ENCODE results near the gene FOXO3.

Gene FOXO3

GRCh38 chr6:108587258-108588059 lies 26.7 kb downstream of the FOXO3 start:
- H3K36me3 Mint-ChIP-seq (ENCODE audit: low read depth), result peaks cover under 1% of the 10 kb centered on the region
- H3K27me3 Mint-ChIP-seq (ENCODE audit: low read depth, poor library complexity), result no peaks in the 10 kb centered on the region
- no peak overlapping the region for H3K4me3 Mint-ChIP-seq
- H3K9me3 Mint-ChIP-seq, result no peaks in the 10 kb centered on the region
- no peak for DNase-seq
- TF ChIP-seq CTCF (IDR thresholded peaks at IDR 0.05), result no peak
- H3K4me1 Mint-ChIP-seq, result peaks cover 92% of the 10 kb centered on the region
- peak overlapping the region; percentile 62 for H3K27ac Mint-ChIP-seq

- no peak for DNase-seq
- no peak for TF ChIP-seq CTCF (IDR thresholded peaks at IDR 0.05)
- Mint-ChIP-seq H3K36me3 (ENCODE audit: low read depth) (peaks cover 9% of the 10 kb centered on the region), H3K4me1 (peaks cover 90% of the 10 kb centered on the region), H3K9me3 (no peaks in the 10 kb centered on the region), H3K27ac (peak overlapping the region; percentile 20), H3K4me3 (peak overlapping the region; percentile 35), H3K27me3 (ENCODE audit: low read depth, poor library complexity) (no peaks in the 10 kb centered on the region)
Measured at GRCh38 chr6:108588586-108588985, 27.9 kb downstream of the FOXO3 start.

GRCh38 chr6:108589244-108589791 lies 28.6 kb downstream of the FOXO3 start:
- Mint-ChIP-seq H3K36me3 (ENCODE audit: low read depth) (peaks cover 9% of the 10 kb centered on the region), H3K27ac (peak overlapping the region; percentile 20), H3K9me3 (no peaks in the 10 kb centered on the region), H3K27me3 (ENCODE audit: low read depth, poor library complexity) (no peaks in the 10 kb centered on the region), H3K4me3 (peak overlapping the region; percentile 62), H3K4me1 (peaks cover 90% of the 10 kb centered on the region)
- TF ChIP-seq CTCF (IDR thresholded peaks at IDR 0.05), result no peak
- DNase-seq, result peak; percentile 59

- H3K4me3 Mint-ChIP-seq, result peak overlapping the region; percentile 29
- no peaks in the 10 kb centered on the region for H3K27me3 Mint-ChIP-seq (ENCODE audit: low read depth, poor library complexity)
- no peak for DNase-seq
- peak overlapping the region; percentile 84 for H3K27ac Mint-ChIP-seq
- no peak for TF ChIP-seq CTCF (IDR thresholded peaks at IDR 0.05)
- peaks cover 93% of the 10 kb centered on the region for H3K4me1 Mint-ChIP-seq
- H3K36me3 Mint-ChIP-seq (ENCODE audit: low read depth), result peaks cover 9% of the 10 kb centered on the region
- no peaks in the 10 kb centered on the region for H3K9me3 Mint-ChIP-seq
Measured at GRCh38 chr6:108591040-108591816, 30.5 kb downstream of the FOXO3 start.

GRCh38 chr6:108592371-108593337 lies 31.9 kb downstream of the FOXO3 start:
- no peak for TF ChIP-seq CTCF (IDR thresholded peaks at IDR 0.05)
- DNase-seq, result peak; percentile 25
- peaks cover 9% of the 10 kb centered on the region for H3K36me3 Mint-ChIP-seq (ENCODE audit: low read depth)
- no peaks in the 10 kb centered on the region for H3K9me3 Mint-ChIP-seq
- H3K4me3 Mint-ChIP-seq, result peak overlapping the region; percentile 45
- peaks cover 91% of the 10 kb centered on the region for H3K4me1 Mint-ChIP-seq
- H3K27me3 Mint-ChIP-seq (ENCODE audit: low read depth, poor library complexity), result no peaks in the 10 kb centered on the region
- peak overlapping the region; percentile 63 for H3K27ac Mint-ChIP-seq

Data from nephron progenitor cell (in vitro differentiated cells).